Activated naive CD4-positive, alpha-beta T cell treated with anti-CD3 and anti-CD28 coated beads, Interleukin-2, amount 50 U/mL, for 24 hours (primary cell): ENCODE measurements around the gene ZNF280A.
"Not testable (repeated sequence)": the region's sequence is repeated elsewhere in the genome, so short reads cannot be mapped to it uniquely, and the experiment has no call there.

Experiments used
- H3K27ac Mint-ChIP-seq: one replicate; pipeline ENCODE4 v1.8.0; 2021; ENCODE audit warnings: mild to moderate bottlenecking, mixed read lengths
- H3K27me3 Mint-ChIP-seq: one replicate; pipeline ENCODE4 v1.8.0; 2021; ENCODE audit warnings: mixed read lengths
- H3K36me3 Mint-ChIP-seq: one replicate; pipeline ENCODE4 v1.8.0; 2021; ENCODE audit warnings: mixed read lengths
- H3K4me1 Mint-ChIP-seq: one replicate; pipeline ENCODE4 v1.8.0; 2021; ENCODE audit warnings: mixed read lengths
- H3K4me3 Mint-ChIP-seq: one replicate; pipeline ENCODE4 v1.8.0; 2021; ENCODE audit warnings: mild to moderate bottlenecking, mixed read lengths
- H3K9me3 Mint-ChIP-seq: one replicate; pipeline ENCODE4 v1.8.0; 2021; ENCODE audit warnings: mixed read lengths

The ZNF280A gene

GRCh38 chr22:22507743-22508273 is 12.3 kb downstream of the ZNF280A start:
- peaks cover 15% of the 10 kb centered on the region for H3K36me3 Mint-ChIP-seq
- H3K27me3 Mint-ChIP-seq: no peaks in the 10 kb centered on the region
- H3K4me1 Mint-ChIP-seq: peaks cover 19% of the 10 kb centered on the region
- no peaks in the 10 kb centered on the region for H3K9me3 Mint-ChIP-seq
- peak overlapping the region; percentile 26 for H3K27ac Mint-ChIP-seq
- H3K4me3 Mint-ChIP-seq: peak overlapping the region; percentile 86

- H3K4me1 Mint-ChIP-seq: peaks cover 19% of the 10 kb centered on the region
- H3K27ac Mint-ChIP-seq: no peak overlapping the region
- H3K36me3 Mint-ChIP-seq: peaks cover 22% of the 10 kb centered on the region
- no peaks in the 10 kb centered on the region for H3K27me3 Mint-ChIP-seq
- H3K4me3 Mint-ChIP-seq: no peak overlapping the region
- no peaks in the 10 kb centered on the region for H3K9me3 Mint-ChIP-seq
Measured at GRCh38 chr22:22506736-22507135, 13.3 kb downstream of the ZNF280A start.

GRCh38 chr22:22498267-22498666 is 21.8 kb downstream of the ZNF280A start:
- Mint-ChIP-seq H3K36me3 (peaks cover 22% of the 10 kb centered on the region), H3K27ac (no peak overlapping the region), H3K4me3 (no peak overlapping the region), H3K9me3 (no peaks in the 10 kb centered on the region), H3K27me3 (no peaks in the 10 kb centered on the region), H3K4me1 (no peaks in the 10 kb centered on the region)

GRCh38 chr22:22491589-22491988 is 28.5 kb downstream of the ZNF280A start:
- H3K9me3 Mint-ChIP-seq, H3K4me1 Mint-ChIP-seq, H3K4me3 Mint-ChIP-seq, H3K27me3 Mint-ChIP-seq, H3K27ac Mint-ChIP-seq: not testable (repeated sequence)
- H3K36me3 Mint-ChIP-seq: peaks cover 11% of the 10 kb centered on the region

GRCh38 chr22:22488736-22489135 is 31.3 kb downstream of the ZNF280A start:
- Mint-ChIP-seq H3K9me3 (no peaks in the 10 kb centered on the region), H3K4me3 (no peak overlapping the region), H3K4me1 (no peaks in the 10 kb centered on the region), H3K27me3 (no peaks in the 10 kb centered on the region), H3K36me3 (peaks cover 13% of the 10 kb centered on the region), H3K27ac (no peak overlapping the region)

GRCh38 chr22:22487869-22488597 is 32.0 kb downstream of the ZNF280A start:
- peaks cover 10% of the 10 kb centered on the region for H3K36me3 Mint-ChIP-seq
- no peaks in the 10 kb centered on the region for H3K27me3 Mint-ChIP-seq
- no peak overlapping the region for H3K4me3 Mint-ChIP-seq
- H3K4me1 Mint-ChIP-seq: no peaks in the 10 kb centered on the region
- no peaks in the 10 kb centered on the region for H3K9me3 Mint-ChIP-seq
- H3K27ac Mint-ChIP-seq: no peak overlapping the region

GRCh38 chr22:22487059-22487458 is 33.0 kb downstream of the ZNF280A start:
- Mint-ChIP-seq H3K4me3 (no peak overlapping the region), H3K36me3 (peaks cover 10% of the 10 kb centered on the region), H3K27ac (no peak overlapping the region)

GRCh38 chr22:22486132-22486899 is 33.8 kb downstream of the ZNF280A start:
- Mint-ChIP-seq H3K4me3 (no peak overlapping the region), H3K27me3 (no peaks in the 10 kb centered on the region), H3K36me3 (peaks cover 10% of the 10 kb centered on the region), H3K27ac (no peak overlapping the region), H3K4me1 (no peaks in the 10 kb centered on the region), H3K9me3 (no peaks in the 10 kb centered on the region)

More at GRCh38 chr22:22487059-22487458, 33.0 kb downstream of the ZNF280A start:
- Mint-ChIP-seq H3K4me1 (no peaks in the 10 kb centered on the region), H3K27me3 (no peaks in the 10 kb centered on the region), H3K9me3 (no peaks in the 10 kb centered on the region)

- Mint-ChIP-seq H3K27me3 (no peaks in the 10 kb centered on the region), H3K27ac (no peak overlapping the region), H3K4me3 (no peak overlapping the region), H3K36me3 (peaks cover 10% of the 10 kb centered on the region), H3K4me1 (no peaks in the 10 kb centered on the region), H3K9me3 (no peaks in the 10 kb centered on the region)
Measured at GRCh38 chr22:22485524-22485923, 34.5 kb downstream of the ZNF280A start.

GRCh38 chr22:22484023-22484422 is 36.0 kb downstream of the ZNF280A start:
- no peak overlapping the region for H3K4me3 Mint-ChIP-seq
- no peaks in the 10 kb centered on the region for H3K27me3 Mint-ChIP-seq
- peaks cover 10% of the 10 kb centered on the region for H3K36me3 Mint-ChIP-seq
- no peaks in the 10 kb centered on the region for H3K9me3 Mint-ChIP-seq
- no peaks in the 10 kb centered on the region for H3K4me1 Mint-ChIP-seq
- H3K27ac Mint-ChIP-seq: no peak overlapping the region

- H3K36me3 Mint-ChIP-seq: peaks cover 6% of the 10 kb centered on the region
- no peaks in the 10 kb centered on the region for H3K27me3 Mint-ChIP-seq
- H3K4me1 Mint-ChIP-seq: no peaks in the 10 kb centered on the region
- H3K27ac Mint-ChIP-seq: peak overlapping the region; percentile 82
- H3K4me3 Mint-ChIP-seq: no peak overlapping the region
- H3K9me3 Mint-ChIP-seq: no peaks in the 10 kb centered on the region
Measured at GRCh38 chr22:22480940-22481339, 39.1 kb downstream of the ZNF280A start.

- Mint-ChIP-seq H3K27ac (no peak overlapping the region), H3K27me3 (no peaks in the 10 kb centered on the region), H3K4me3 (no peak overlapping the region), H3K36me3 (no peaks in the 10 kb centered on the region), H3K9me3 (no peaks in the 10 kb centered on the region), H3K4me1 (no peaks in the 10 kb centered on the region)
Measured at GRCh38 chr22:22479999-22480532, 40.0 kb downstream of the ZNF280A start.

GRCh38 chr22:22479116-22479515 is 41.0 kb downstream of the ZNF280A start:
- Mint-ChIP-seq H3K27ac (no peak overlapping the region), H3K36me3 (no peaks in the 10 kb centered on the region), H3K4me1 (no peaks in the 10 kb centered on the region), H3K4me3 (no peak overlapping the region), H3K9me3 (no peaks in the 10 kb centered on the region), H3K27me3 (no peaks in the 10 kb centered on the region)

GRCh38 chr22:22478470-22478869 is 41.6 kb downstream of the ZNF280A start:
- Mint-ChIP-seq H3K9me3 (no peaks in the 10 kb centered on the region), H3K36me3 (no peaks in the 10 kb centered on the region), H3K4me1 (no peaks in the 10 kb centered on the region), H3K4me3 (no peak overlapping the region), H3K27me3 (no peaks in the 10 kb centered on the region), H3K27ac (no peak overlapping the region)

GRCh38 chr22:22474733-22475132 is 45.3 kb downstream of the ZNF280A start:
- no peaks in the 10 kb centered on the region for H3K9me3 Mint-ChIP-seq
- H3K36me3 Mint-ChIP-seq: no peaks in the 10 kb centered on the region
- H3K4me1 Mint-ChIP-seq: no peaks in the 10 kb centered on the region
- H3K4me3 Mint-ChIP-seq: no peak overlapping the region
- no peak overlapping the region for H3K27ac Mint-ChIP-seq
- H3K27me3 Mint-ChIP-seq: peaks cover 2% of the 10 kb centered on the region

- not testable (repeated sequence) for H3K27ac Mint-ChIP-seq, H3K27me3 Mint-ChIP-seq, H3K4me1 Mint-ChIP-seq, H3K9me3 Mint-ChIP-seq, H3K36me3 Mint-ChIP-seq, H3K4me3 Mint-ChIP-seq
Measured at GRCh38 chr22:22471104-22471503, 49.0 kb downstream of the ZNF280A start.
